Midbrain (tissue), 1 donor: ENCODE results near the gene STX12.
"Not testable (repeated sequence)": the region's sequence is repeated elsewhere in the genome, so short reads cannot be mapped to it uniquely, and the experiment has no call there.

Experiments
- DNase-seq: peaks from one replicate; lab custom pipeline; 2025; lab: John Stamatoyannopoulos, UW

Gene STX12

GRCh38 chr1:27775336-27775735 is 2.3 kb downstream of the STX12 start:
- not testable (repeated sequence) for DNase-seq

- DNase-seq = not testable (repeated sequence)
Observed at GRCh38 chr1:27776276-27776675, 3.3 kb downstream of the STX12 start.

GRCh38 chr1:27778056-27778455 is 5.0 kb downstream of the STX12 start:
- no peak for DNase-seq

GRCh38 chr1:27779122-27779521 is 6.1 kb downstream of the STX12 start:
- no peak for DNase-seq

GRCh38 chr1:27782950-27783349 is 9.9 kb downstream of the STX12 start:
- DNase-seq = no peak

GRCh38 chr1:27784700-27785099 is 11.7 kb downstream of the STX12 start:
- no peak for DNase-seq

GRCh38 chr1:27785781-27786455 is 12.9 kb downstream of the STX12 start:
- no peak for DNase-seq

- DNase-seq = no peak
Observed at GRCh38 chr1:27787895-27788294, 14.9 kb downstream of the STX12 start.

GRCh38 chr1:27789540-27790041 is 16.6 kb downstream of the STX12 start:
- no peak for DNase-seq

GRCh38 chr1:27790270-27790669 is 17.3 kb downstream of the STX12 start:
- DNase-seq = not testable (repeated sequence)

- DNase-seq = no peak
Observed at GRCh38 chr1:27795601-27796000, 22.6 kb downstream of the STX12 start.

- DNase-seq = no peak
Observed at GRCh38 chr1:27804791-27805190, 31.8 kb downstream of the STX12 start.

GRCh38 chr1:27806758-27807157 is 33.7 kb downstream of the STX12 start:
- DNase-seq = no peak

GRCh38 chr1:27807385-27807784 is 34.4 kb downstream of the STX12 start:
- no peak for DNase-seq

- not testable (repeated sequence) for DNase-seq
Observed at GRCh38 chr1:27808131-27808530, 35.1 kb downstream of the STX12 start.

GRCh38 chr1:27809883-27810282 is 36.9 kb downstream of the STX12 start:
- no peak for DNase-seq

GRCh38 chr1:27811741-27812500 is 38.9 kb downstream of the STX12 start:
- no peak for DNase-seq

- no peak for DNase-seq
Observed at GRCh38 chr1:27816921-27817630, 44.1 kb downstream of the STX12 start.

- DNase-seq = no peak
Observed at GRCh38 chr1:27821761-27822315, 48.8 kb downstream of the STX12 start.

GRCh38 chr1:27823784-27824183 is 50.8 kb downstream of the STX12 start:
- DNase-seq = no peak

- no peak for DNase-seq
Observed at GRCh38 chr1:27824411-27824810, 51.4 kb downstream of the STX12 start.

- not testable (repeated sequence) for DNase-seq
Observed at GRCh38 chr1:27829339-27829960, 56.4 kb downstream of the STX12 start.
